Measurements from ENCODE around the gene OR13C2. TPM values are rescaled to one million over a fixed set of nuclear protein-coding genes. Genes with fewer than 3 reads are reported as not detected.
"Not testable (repeated sequence)": the region's sequence is repeated elsewhere in the genome, so short reads cannot be mapped to it uniquely, and the experiment has no call there.

OR13C2 gene, protein sequence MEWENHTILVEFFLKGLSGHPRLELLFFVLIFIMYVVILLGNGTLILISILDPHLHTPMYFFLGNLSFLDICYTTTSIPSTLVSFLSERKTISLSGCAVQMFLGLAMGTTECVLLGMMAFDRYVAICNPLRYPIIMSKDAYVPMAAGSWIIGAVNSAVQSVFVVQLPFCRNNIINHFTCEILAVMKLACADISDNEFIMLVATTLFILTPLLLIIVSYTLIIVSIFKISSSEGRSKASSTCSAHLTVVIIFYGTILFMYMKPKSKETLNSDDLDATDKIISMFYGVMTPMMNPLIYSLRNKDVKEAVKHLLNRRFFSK
- not detected for polyA plus RNA-seq (2013, experiment 1 of 2)
- polyA plus RNA-seq (2013, experiment 2 of 2): not detected

DNA sequence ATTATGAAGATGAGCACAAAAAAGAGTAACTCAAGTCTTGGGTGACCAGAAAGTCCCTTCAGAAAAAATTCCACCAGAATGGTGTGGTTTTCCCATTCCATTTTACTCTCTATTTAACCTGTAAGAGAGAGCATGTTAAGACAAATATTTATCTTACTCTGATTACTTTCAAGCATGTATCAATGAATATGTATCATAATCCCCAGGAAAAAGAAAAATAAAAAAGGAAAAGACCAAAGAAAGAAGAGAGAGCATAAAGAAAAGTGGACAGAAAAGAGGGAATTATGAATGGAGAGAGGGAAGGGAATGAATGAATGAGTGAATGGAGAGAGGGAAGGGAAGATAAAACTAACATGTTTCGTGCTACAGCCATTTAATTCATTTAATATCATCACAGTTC, at the start of gene OR13C2:
TSS of gene OR13C2 (minus strand) at position 101 of the 400 bp plus-strand sequence. CDS start at position 101, 0 bp downstream.
- WGBS, 2 experiments (ENCODE audit: insufficient coverage in 2 of 2): no CpG with 5 or more reads among the region's 1 CpG
- not testable (repeated sequence) for H3K36me3 ChIP-seq (ENCODE audit: control insufficient read depth, insufficient read depth, low read length); H3K27ac ChIP-seq (ENCODE audit: low read depth, low read length, severe bottlenecking); H3K4me3 ChIP-seq (ENCODE audit: extremely low read depth, insufficient read depth, low read length, poor library complexity, severe bottlenecking); H3K9me3 ChIP-seq (ENCODE audit: control insufficient read depth, low read length); H3K4me1 ChIP-seq (ENCODE audit: control insufficient read depth, insufficient read depth, low read length, poor library complexity, severe bottlenecking)

DNA sequence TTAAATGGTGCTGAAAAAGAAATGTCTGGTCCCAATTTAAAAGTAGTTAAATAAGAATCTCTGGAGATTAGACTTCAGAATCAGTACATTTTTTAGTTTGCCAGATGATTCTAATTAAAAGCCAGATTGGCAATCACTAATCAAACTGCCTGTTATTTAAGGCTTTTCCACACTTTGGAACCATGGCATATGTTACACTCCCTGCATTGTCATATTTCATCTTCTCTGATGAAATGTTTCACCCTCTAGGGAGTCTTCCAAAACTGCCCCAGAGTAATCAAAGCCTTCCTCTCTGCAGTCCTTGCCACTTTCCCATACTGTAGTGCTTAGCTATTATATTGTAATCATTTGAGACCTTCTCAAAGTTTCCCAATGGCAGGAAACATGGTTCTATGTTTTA, 30.0 kb upstream of the OR13C2 start:
- Histone ChIP-seq H3K9me3 (ENCODE audit: control insufficient read depth, low read length) (peaks cover 9% of the 10 kb centered on the region), H3K27ac (ENCODE audit: low read depth, low read length, severe bottlenecking) (no peak overlapping the region), H3K4me1 (ENCODE audit: control insufficient read depth, insufficient read depth, low read length, poor library complexity, severe bottlenecking) (no peaks in the 10 kb centered on the region), H3K36me3 (ENCODE audit: control insufficient read depth, insufficient read depth, low read length) (no peaks in the 10 kb centered on the region), H3K4me3 (ENCODE audit: extremely low read depth, insufficient read depth, low read length, poor library complexity, severe bottlenecking) (no peak overlapping the region)

DNA sequence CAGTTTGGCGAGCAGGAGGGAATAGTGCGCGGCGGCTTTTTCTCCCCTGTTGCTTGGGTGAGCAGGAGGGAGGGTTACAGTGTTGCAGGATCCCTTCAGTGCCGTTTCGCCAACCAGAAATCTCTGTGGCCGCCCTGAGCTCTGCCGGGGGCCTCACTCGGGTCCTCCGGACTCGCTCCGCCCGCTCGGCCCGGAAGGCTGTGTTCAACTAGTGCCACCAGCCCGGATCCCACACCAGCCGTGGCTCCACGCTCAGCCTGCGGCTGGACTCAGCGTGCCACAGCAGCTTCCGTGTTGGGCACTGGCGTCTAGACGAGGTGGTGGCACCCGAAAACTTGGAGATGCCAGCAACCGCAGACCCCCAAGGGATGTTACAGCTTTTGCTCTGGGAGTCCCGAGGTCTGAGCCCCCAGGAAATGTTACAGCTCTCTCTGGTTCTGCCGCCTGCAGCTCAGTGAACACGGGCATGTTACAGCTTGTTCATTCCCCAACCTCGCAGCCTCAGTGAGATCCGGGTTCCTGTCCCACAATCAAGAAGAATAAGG, 28.6 kb upstream of the OR13C2 start:
- Histone ChIP-seq H3K27ac (ENCODE audit: low read depth, low read length, severe bottlenecking) (no peak overlapping the region), H3K36me3 (ENCODE audit: control insufficient read depth, insufficient read depth, low read length) (no peaks in the 10 kb centered on the region), H3K4me3 (ENCODE audit: extremely low read depth, insufficient read depth, low read length, poor library complexity, severe bottlenecking) (no peak overlapping the region), H3K9me3 (ENCODE audit: control insufficient read depth, low read length) (peaks cover 9% of the 10 kb centered on the region), H3K4me1 (ENCODE audit: control insufficient read depth, insufficient read depth, low read length, poor library complexity, severe bottlenecking) (no peaks in the 10 kb centered on the region)
- WGBS, 2 experiments (ENCODE audit: insufficient coverage in 2 of 2): 89% methylated on average over 22 to 25 of the region's 30 CpGs

DNA sequence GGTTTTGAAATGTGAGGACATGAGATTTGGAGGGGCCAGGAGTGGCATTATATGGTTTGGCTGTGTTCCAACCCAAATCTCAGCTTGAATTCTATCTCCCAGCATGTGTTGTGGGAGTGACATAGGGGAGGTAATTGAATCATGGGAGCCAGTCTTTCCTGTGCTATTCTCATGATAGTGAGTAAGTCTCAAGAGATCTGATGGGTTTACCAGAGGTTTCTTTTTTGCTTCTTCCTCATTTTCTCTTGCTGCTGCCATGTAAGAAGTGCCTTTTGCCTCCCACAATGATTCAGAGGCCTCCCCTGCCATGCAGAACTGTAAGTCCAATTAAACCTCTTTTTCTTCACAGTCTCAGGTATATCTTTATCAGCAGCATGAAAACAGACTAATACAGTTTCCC, 20.5 kb upstream of the OR13C2 start:
- H3K9me3 ChIP-seq (ENCODE audit: control insufficient read depth, low read length); H3K4me3 ChIP-seq (ENCODE audit: extremely low read depth, insufficient read depth, low read length, poor library complexity, severe bottlenecking); H3K36me3 ChIP-seq (ENCODE audit: control insufficient read depth, insufficient read depth, low read length); H3K27ac ChIP-seq (ENCODE audit: low read depth, low read length, severe bottlenecking); H3K4me1 ChIP-seq (ENCODE audit: control insufficient read depth, insufficient read depth, low read length, poor library complexity, severe bottlenecking): not testable (repeated sequence)

DNA sequence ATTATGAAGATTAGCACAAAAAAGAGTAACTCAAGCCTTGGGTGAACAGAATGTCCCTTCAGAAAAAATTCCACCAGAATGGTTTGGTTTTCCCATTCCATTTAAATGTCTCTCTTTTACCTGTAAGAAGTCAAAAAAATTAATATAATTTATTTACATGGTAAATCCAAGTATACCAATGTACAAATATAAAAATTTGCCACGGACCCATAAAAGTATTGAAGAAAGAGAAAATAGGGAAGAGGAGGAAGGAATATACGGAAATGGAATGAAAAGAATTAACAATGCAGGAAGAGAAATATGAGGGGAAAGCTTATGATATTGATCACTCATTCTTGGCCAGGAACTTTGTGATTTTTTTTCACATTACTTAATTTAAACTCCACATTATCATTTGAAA, 12.7 kb upstream of the OR13C2 start, which contains the start of gene OR13C9:
TSS of gene OR13C9 (minus strand) at position 101 of the 400 bp plus-strand sequence. CDS start at position 101, 0 bp downstream.
- no peak within 1 kb of the TSS for H3K27ac ChIP-seq (ENCODE audit: low read depth, low read length, severe bottlenecking)
- 80% methylated on average over 1 of the region's 2 CpGs; no CpG with 5 or more reads in 1 of the 2 experiments for WGBS, 2 experiments (ENCODE audit: insufficient coverage in 2 of 2)
- no peaks in the 10 kb centered on the region for H3K36me3 ChIP-seq (ENCODE audit: control insufficient read depth, insufficient read depth, low read length)
- H3K4me1 ChIP-seq (ENCODE audit: control insufficient read depth, insufficient read depth, low read length, poor library complexity, severe bottlenecking): no peaks in the 10 kb centered on the region
- H3K9me3 ChIP-seq (ENCODE audit: control insufficient read depth, low read length): no peaks in the 10 kb centered on the region
- H3K4me3 ChIP-seq (ENCODE audit: extremely low read depth, insufficient read depth, low read length, poor library complexity, severe bottlenecking): no peak within 1 kb of the TSS

DNA sequence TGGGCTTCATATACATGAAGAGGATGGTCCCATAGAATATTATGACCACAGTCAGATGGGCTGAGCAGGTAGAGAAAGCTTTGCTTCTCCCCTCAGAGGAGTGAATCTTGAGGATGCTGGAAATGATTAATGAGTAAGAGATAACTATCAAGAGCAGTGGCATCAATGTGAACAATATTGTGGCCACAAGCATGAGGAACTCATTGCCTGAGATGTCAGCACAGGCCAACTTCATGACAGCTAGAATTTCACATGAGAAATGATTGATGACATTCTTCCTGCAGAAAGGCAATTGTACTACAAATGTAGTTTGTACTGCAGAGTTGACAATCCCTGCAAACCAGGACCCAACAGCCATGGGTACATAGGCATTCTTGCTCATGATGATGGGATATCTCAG, 12.0 kb upstream of the OR13C2 start:
- H3K9me3 ChIP-seq (ENCODE audit: control insufficient read depth, low read length): no peaks in the 10 kb centered on the region
- no peak overlapping the region for H3K4me3 ChIP-seq (ENCODE audit: extremely low read depth, insufficient read depth, low read length, poor library complexity, severe bottlenecking)
- no peaks in the 10 kb centered on the region for H3K36me3 ChIP-seq (ENCODE audit: control insufficient read depth, insufficient read depth, low read length)
- no peak overlapping the region for H3K27ac ChIP-seq (ENCODE audit: low read depth, low read length, severe bottlenecking)
- no peaks in the 10 kb centered on the region for H3K4me1 ChIP-seq (ENCODE audit: control insufficient read depth, insufficient read depth, low read length, poor library complexity, severe bottlenecking)

DNA sequence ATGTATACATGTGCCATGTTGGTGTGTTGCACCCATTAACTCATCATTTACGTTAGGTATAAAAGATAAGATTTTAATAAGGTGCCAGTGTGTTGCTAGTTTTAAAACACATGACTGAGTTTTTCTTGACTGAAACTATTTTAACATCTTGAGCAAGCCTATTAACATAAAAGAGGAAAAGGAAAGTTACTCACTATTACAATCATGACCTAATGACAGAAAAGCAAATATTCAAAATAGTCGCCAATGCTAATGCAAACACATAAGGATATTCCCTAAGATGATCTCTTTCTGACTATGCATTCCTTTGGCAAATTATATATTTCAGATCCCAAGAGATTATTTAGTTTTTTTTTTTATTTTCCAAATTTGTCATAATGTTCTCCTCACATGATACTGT, 5.8 kb upstream of the OR13C2 start:
- no peaks in the 10 kb centered on the region for H3K9me3 ChIP-seq (ENCODE audit: control insufficient read depth, low read length)
- WGBS, 2 experiments (ENCODE audit: insufficient coverage in 2 of 2): no CpG with 5 or more reads among the region's 2 CpGs
- H3K36me3 ChIP-seq (ENCODE audit: control insufficient read depth, insufficient read depth, low read length): no peaks in the 10 kb centered on the region
- no peak overlapping the region for H3K27ac ChIP-seq (ENCODE audit: low read depth, low read length, severe bottlenecking)
- no peak overlapping the region for H3K4me3 ChIP-seq (ENCODE audit: extremely low read depth, insufficient read depth, low read length, poor library complexity, severe bottlenecking)
- H3K4me1 ChIP-seq (ENCODE audit: control insufficient read depth, insufficient read depth, low read length, poor library complexity, severe bottlenecking): no peaks in the 10 kb centered on the region

DNA sequence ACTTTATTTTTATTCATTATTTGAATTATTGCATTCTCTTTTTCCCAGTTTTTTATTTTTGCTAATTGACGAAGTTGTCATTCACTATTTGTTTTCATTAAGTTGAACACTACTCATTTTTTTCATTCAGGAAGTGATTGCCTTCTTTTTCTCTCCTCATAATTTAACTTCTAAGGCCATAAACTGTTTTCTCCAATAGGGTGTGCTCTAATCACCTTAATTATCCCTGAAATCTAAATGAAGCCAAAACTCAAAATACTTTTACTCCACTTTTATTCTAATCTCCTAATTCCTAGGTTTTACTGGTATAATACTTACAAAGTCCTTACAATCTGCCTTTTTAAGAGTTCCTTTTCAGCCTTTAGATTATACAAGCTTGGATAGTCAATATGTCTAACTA, 2.9 kb upstream of the OR13C2 start:
- Histone ChIP-seq H3K27ac (ENCODE audit: low read depth, low read length, severe bottlenecking) (no peak overlapping the region), H3K9me3 (ENCODE audit: control insufficient read depth, low read length) (no peaks in the 10 kb centered on the region), H3K36me3 (ENCODE audit: control insufficient read depth, insufficient read depth, low read length) (no peaks in the 10 kb centered on the region), H3K4me1 (ENCODE audit: control insufficient read depth, insufficient read depth, low read length, poor library complexity, severe bottlenecking) (no peaks in the 10 kb centered on the region), H3K4me3 (ENCODE audit: extremely low read depth, insufficient read depth, low read length, poor library complexity, severe bottlenecking) (no peak overlapping the region)
- 44% methylated on average over 1 of the region's 1 CpG; no CpG with 5 or more reads in 1 of the 2 experiments for WGBS, 2 experiments (ENCODE audit: insufficient coverage in 2 of 2)

DNA sequence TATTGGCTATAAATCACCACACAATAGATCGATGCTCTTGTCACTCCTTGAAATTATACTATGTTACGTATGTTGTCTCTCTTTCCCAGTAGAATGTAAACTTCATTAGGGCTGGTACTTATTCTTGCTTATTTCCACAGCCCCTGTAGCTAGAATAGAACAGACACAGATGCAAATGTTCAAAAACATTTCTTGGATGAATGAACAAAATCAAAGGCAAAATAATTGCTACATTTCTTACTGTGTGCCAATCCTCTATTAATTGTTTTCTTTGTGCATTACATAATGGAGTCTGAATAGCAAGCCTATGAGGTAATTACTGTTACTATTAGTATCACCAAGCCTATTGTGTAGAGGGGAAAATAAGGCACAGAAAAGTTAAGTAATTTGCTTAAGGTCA, 725 bp upstream of the OR13C2 start:
- Histone ChIP-seq H3K27ac (ENCODE audit: low read depth, low read length, severe bottlenecking) (no peak overlapping the region), H3K4me3 (ENCODE audit: extremely low read depth, insufficient read depth, low read length, poor library complexity, severe bottlenecking) (no peak overlapping the region), H3K4me1 (ENCODE audit: control insufficient read depth, insufficient read depth, low read length, poor library complexity, severe bottlenecking) (no peaks in the 10 kb centered on the region), H3K36me3 (ENCODE audit: control insufficient read depth, insufficient read depth, low read length) (no peaks in the 10 kb centered on the region), H3K9me3 (ENCODE audit: control insufficient read depth, low read length) (no peaks in the 10 kb centered on the region)
- 100% methylated on average over 1 of the region's 2 CpGs; no CpG with 5 or more reads in 1 of the 2 experiments for WGBS, 2 experiments (ENCODE audit: insufficient coverage in 2 of 2)

DNA sequence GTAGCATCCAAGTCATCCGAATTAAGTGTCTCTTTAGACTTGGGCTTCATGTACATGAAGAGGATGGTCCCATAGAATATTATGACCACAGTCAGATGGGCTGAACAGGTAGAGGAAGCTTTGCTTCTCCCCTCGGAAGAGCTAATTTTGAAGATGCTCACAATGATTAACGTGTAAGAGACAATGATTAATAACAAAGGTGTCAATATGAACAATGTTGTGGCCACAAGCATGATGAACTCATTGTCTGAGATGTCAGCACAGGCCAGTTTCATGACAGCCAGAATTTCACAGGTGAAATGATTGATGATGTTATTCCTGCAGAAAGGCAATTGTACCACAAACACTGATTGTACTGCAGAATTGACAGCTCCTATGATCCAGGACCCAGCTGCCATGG, 626 bp downstream of the OR13C2 start:
- Histone ChIP-seq H3K4me1 (ENCODE audit: control insufficient read depth, insufficient read depth, low read length, poor library complexity, severe bottlenecking) (no peaks in the 10 kb centered on the region), H3K27ac (ENCODE audit: low read depth, low read length, severe bottlenecking) (no peak overlapping the region), H3K9me3 (ENCODE audit: control insufficient read depth, low read length) (no peaks in the 10 kb centered on the region), H3K36me3 (ENCODE audit: control insufficient read depth, insufficient read depth, low read length) (no peaks in the 10 kb centered on the region), H3K4me3 (ENCODE audit: extremely low read depth, insufficient read depth, low read length, poor library complexity, severe bottlenecking) (no peak overlapping the region)
- WGBS, 2 experiments (ENCODE audit: insufficient coverage in 2 of 2): 83 to 90% methylated on average over 2 of the region's 3 CpGs

DNA sequence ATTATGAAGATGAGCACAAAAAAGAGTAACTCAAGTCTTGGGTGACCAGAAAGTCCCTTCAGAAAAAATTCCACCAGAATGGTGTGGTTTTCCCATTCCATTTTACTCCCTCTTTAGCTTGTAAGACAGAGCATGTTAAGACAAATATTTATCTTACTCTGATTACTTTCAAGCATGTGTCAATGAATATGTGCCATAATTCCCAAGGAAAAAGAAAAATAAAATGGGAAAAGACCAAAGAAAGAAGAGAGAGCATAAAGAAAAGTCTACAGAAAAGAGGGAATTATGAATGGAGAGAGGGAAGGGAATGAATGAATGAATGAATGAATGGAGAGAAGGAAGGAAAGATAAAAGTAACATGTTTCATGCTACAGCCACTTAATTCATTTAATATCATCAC, 6.1 kb downstream of the OR13C2 start, which contains the start of gene OR13C5:
TSS of gene OR13C5 (minus strand) at position 101 of the 400 bp plus-strand sequence. CDS start at position 101, 0 bp downstream.
- H3K4me3 ChIP-seq (ENCODE audit: extremely low read depth, insufficient read depth, low read length, poor library complexity, severe bottlenecking); H3K27ac ChIP-seq (ENCODE audit: low read depth, low read length, severe bottlenecking); H3K36me3 ChIP-seq (ENCODE audit: control insufficient read depth, insufficient read depth, low read length); H3K9me3 ChIP-seq (ENCODE audit: control insufficient read depth, low read length); H3K4me1 ChIP-seq (ENCODE audit: control insufficient read depth, insufficient read depth, low read length, poor library complexity, severe bottlenecking): not testable (repeated sequence)
